A673 (cell line): Measurements from ENCODE around the gene DACH2. TPM values are rescaled to one million over a fixed set of nuclear protein-coding genes. Genes with fewer than 3 reads are reported as not detected.

Experiments used
- BruUV-seq: library from RNA; stranded (reverse); fragments of 400-500 nt; replicated peaks from 2 replicates; lab custom pipeline; 2021; lab: Mats Ljungman, UMichigan
- CTCF ChIA-PET: fragments of 300-600 bp; sonication (Branson Sonifier 250); formaldehyde crosslinking; loops from one replicate; lab custom pipeline; 2022; ENCODE audit warnings: antibody characterized with exemption; lab: Charles Lee
- POLR2A ChIA-PET: fragments of 300-600 bp; sonication (Branson Sonifier 250); formaldehyde crosslinking; loops from one replicate; lab custom pipeline; 2022; ENCODE audit warnings: antibody characterized with exemption; ENCODE audit not compliant: low non-redundant PET; lab: Charles Lee
- DNase-seq: peaks from one replicate; pipeline ENCODE4 v3.0.0-alpha.2; 2015; ENCODE audit warnings: low spot score
- H3K27ac ChIP-seq: fragments of 200-600 bp; sonication (generic); 2 replicates; pipeline ENCODE4 v1.5.1; 2016; ENCODE audit warnings: mixed run types, low read depth, mild to moderate bottlenecking, mixed read lengths, antibody characterized with exemption, low read length; ENCODE audit not compliant: poor library complexity, severe bottlenecking
- H3K27me3 ChIP-seq: fragments of 200-600 bp; sonication (generic); replicated peaks from 2 replicates; pipeline ENCODE4 v1.6.1; 2017; ENCODE audit warnings: mixed run types, low read depth, mild to moderate bottlenecking, mixed read lengths, antibody characterized with exemption, low read length; ENCODE audit not compliant: insufficient read depth, poor library complexity
- H3K36me3 ChIP-seq: fragments of 200-600 bp; sonication (generic); 2 replicates; pipeline ENCODE4 v1.6.1; 2016; ENCODE audit warnings: mixed run types, mild to moderate bottlenecking, mixed read lengths, antibody characterized with exemption, low read length; ENCODE audit not compliant: insufficient read depth, poor library complexity, severe bottlenecking
- H3K4me1 ChIP-seq: fragments of 200-600 bp; sonication (generic); 2 replicates; pipeline ENCODE4 v1.6.1; 2017; ENCODE audit warnings: mixed run types, mild to moderate bottlenecking, mixed read lengths, antibody characterized with exemption, low read length; ENCODE audit not compliant: insufficient read depth, poor library complexity, severe bottlenecking
- H3K4me3 ChIP-seq: fragments of 200-600 bp; sonication (generic); 2 replicates; pipeline ENCODE4 v1.5.1; 2016; ENCODE audit warnings: low read depth, mixed run types, mild to moderate bottlenecking, mixed read lengths, low read length; ENCODE audit not compliant: poor library complexity, severe bottlenecking
- H3K9me3 ChIP-seq: fragments of 200-600 bp; sonication (generic); 2 replicates; pipeline ENCODE4 v1.6.1; 2016; ENCODE audit warnings: mixed run types, low read depth, mild to moderate bottlenecking, mixed read lengths, antibody characterized with exemption, low read length; ENCODE audit not compliant: poor library complexity, severe bottlenecking
- EZH2 ChIP-seq: fragments of 200-600 bp; sonication (generic); IDR thresholded peaks from 2 replicates; pipeline ENCODE4 v1.6.1; 2017; ENCODE audit warnings: borderline replicate concordance, low read depth, mild to moderate bottlenecking, mixed read lengths, antibody characterized with exemption, low read length; ENCODE audit not compliant: poor library complexity, severe bottlenecking
- intact Hi-C: fragments of 100-400 bp; cut with micrococcal nuclease; formaldehyde crosslinking; loops from one replicate; pipeline ENCODE4 v1.10.0; 2022; ENCODE audit not compliant: unreplicated experiment
- total RNA-seq: library from RNA; stranded (reverse); gene quantifications from 2 replicates; pipeline ENCODE4 v1.2.3, GENCODE V29; 2021
- TF ChIP-seq, protein P1 (sequence below): fragments of 300-800, 200-600 bp; sonication (generic); conservative IDR thresholded peaks from 2 replicates; pipeline ENCODE4 v1.5.1; 2017; ENCODE audit warnings: low read depth, mild to moderate bottlenecking, antibody characterized with exemption, low read length, moderate library complexity, mixed read lengths

Gene DACH2
- total RNA-seq, 1 experiment from 2014 or later: not detected

DNA sequence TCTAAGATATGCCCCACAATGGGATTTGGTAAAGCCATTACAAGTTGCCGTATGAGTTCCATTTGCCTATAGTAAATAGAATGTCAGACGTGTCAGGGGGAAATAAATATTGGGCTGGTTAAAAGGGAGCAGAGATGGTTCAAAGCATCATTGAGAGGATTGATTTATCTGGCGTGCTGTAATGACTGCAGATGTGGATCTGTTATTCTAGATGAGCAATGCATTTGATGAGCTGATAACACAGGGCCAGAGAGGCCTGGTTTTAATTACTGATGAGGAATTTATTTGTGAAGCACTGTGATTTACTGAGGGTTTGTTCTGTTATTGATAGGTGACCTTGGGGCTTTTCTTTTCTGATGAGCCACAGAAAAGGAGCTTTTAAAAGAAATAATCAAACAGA lies 62.5 kb downstream of the DACH2 start:
- CTCF ChIA-PET: no interaction called here
- no peak for DNase-seq
- intact Hi-C loops: no loop called here
- no peaks in the 10 kb centered on the region for H3K9me3 ChIP-seq
- H3K27ac ChIP-seq: no peak overlapping the region
- no TSS peak for BruUV-seq
- no peak for TF ChIP-seq EZH2
- TF ChIP-seq, protein P1, sequence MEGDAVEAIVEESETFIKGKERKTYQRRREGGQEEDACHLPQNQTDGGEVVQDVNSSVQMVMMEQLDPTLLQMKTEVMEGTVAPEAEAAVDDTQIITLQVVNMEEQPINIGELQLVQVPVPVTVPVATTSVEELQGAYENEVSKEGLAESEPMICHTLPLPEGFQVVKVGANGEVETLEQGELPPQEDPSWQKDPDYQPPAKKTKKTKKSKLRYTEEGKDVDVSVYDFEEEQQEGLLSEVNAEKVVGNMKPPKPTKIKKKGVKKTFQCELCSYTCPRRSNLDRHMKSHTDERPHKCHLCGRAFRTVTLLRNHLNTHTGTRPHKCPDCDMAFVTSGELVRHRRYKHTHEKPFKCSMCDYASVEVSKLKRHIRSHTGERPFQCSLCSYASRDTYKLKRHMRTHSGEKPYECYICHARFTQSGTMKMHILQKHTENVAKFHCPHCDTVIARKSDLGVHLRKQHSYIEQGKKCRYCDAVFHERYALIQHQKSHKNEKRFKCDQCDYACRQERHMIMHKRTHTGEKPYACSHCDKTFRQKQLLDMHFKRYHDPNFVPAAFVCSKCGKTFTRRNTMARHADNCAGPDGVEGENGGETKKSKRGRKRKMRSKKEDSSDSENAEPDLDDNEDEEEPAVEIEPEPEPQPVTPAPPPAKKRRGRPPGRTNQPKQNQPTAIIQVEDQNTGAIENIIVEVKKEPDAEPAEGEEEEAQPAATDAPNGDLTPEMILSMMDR: no peak
- no peaks in the 10 kb centered on the region for H3K4me1 ChIP-seq
- H3K4me3 ChIP-seq: no peak overlapping the region
- H3K27me3 ChIP-seq: no peaks in the 10 kb centered on the region
- H3K36me3 ChIP-seq: no peaks in the 10 kb centered on the region
- POLR2A ChIA-PET: no interaction called here

- Histone ChIP-seq H3K9me3 (no peaks in the 10 kb centered on the region), H3K4me3 (no peak overlapping the region), H3K27me3 (no peaks in the 10 kb centered on the region), H3K36me3 (no peaks in the 10 kb centered on the region), H3K4me1 (no peaks in the 10 kb centered on the region), H3K27ac (no peak overlapping the region)
- BruUV-seq: no TSS peak
- intact Hi-C loops: no loop called here
- ChIA-PET POLR2A (no interaction called here), CTCF (no interaction called here)
- TF ChIP-seq, protein P1: no peak
- TF ChIP-seq EZH2: no peak
- DNase-seq: no peak
These were observed 67.0 kb downstream of the DACH2 start for GRCh38 chrX:86215260-86215659.

DNA sequence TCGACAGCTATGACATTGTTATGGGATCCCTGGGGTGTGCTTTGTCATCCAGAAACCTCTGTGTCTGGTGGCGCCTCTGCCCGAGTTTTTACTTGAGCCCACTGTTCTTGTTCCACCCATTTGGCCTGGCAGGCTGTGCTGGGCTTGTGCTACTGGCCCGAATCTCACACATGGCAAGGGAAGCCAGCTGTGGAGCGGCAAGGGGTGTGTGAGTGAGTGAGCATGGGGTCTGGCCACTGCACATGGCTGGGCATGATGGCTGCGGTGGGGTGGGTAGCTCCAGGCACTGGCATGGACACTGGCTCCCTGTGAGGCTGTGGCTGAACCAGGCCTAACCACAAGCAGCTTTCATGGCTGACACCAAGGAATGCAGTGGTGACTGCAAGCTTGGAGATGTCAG lies 89.2 kb downstream of the DACH2 start:
- Histone ChIP-seq H3K4me3 (no peak overlapping the region), H3K27me3 (no peaks in the 10 kb centered on the region), H3K27ac (no peak overlapping the region), H3K36me3 (no peaks in the 10 kb centered on the region), H3K4me1 (no peaks in the 10 kb centered on the region), H3K9me3 (peaks cover 5% of the 10 kb centered on the region)
- ChIA-PET POLR2A (no interaction called here), CTCF (no interaction called here)
- no TSS peak for BruUV-seq
- intact Hi-C loops: no loop called here
- TF ChIP-seq EZH2: no peak
- TF ChIP-seq, protein P1: no peak
- DNase-seq: no peak
